Measurements from ENCODE around the gene ASTN2. TPM values are rescaled to one million over a fixed set of nuclear protein-coding genes. Genes with fewer than 3 reads are reported as not detected.

ASTN2 gene
- polyA plus RNA-seq, 1 donor from 2014 or later = 6.8 TPM

DNA sequence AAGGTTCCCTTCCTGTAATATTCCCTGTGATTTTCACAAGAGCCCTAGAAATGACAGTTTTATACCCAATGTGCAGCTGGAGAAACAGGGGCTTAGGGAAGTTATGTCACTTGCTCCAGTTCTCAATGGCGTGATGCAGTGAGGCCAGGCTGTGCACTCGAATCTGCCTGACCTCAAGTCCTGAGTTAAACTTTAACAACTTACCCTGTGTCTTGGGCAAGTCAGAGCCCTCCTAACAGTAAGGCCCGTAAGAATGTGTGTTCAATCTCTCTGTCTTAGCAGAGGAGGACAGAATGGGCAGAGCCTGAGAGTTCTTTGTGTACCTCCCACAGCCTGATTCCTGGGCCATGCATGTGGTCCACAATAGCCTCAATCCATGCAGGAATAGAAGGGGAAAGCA is 546.7 kb downstream of the ASTN2 start:
- H4K20me1 ChIP-seq (ENCODE audit: insufficient read depth) = no peaks in the 10 kb centered on the region
- no peaks in the 10 kb centered on the region for H3K9me3 ChIP-seq (ENCODE audit: low read length)
- H3K27ac ChIP-seq (ENCODE audit: low read length) = no peak overlapping the region
- no peak for TF ChIP-seq RAD21 (conservative IDR thresholded peaks at IDR 0.05)
- no peak overlapping the region for H3K4me3 ChIP-seq (ENCODE audit: low read length)
- no peaks in the 10 kb centered on the region for H3K9me2 ChIP-seq (ENCODE audit: insufficient read depth, low read length)
- H3K4me2 ChIP-seq (ENCODE audit: low read length) = no peak overlapping the region
- H3K27me3 ChIP-seq (ENCODE audit: insufficient read depth, low read depth, low read length) = no peaks in the 10 kb centered on the region
- H3K79me2 ChIP-seq (replicated peaks; ENCODE audit: insufficient read depth, low read length) = no peaks in the 10 kb centered on the region
- H2AFZ ChIP-seq (ENCODE audit: low read depth, low read length) = no peak overlapping the region
- H3K36me3 ChIP-seq (ENCODE audit: insufficient read depth, low read length) = no peaks in the 10 kb centered on the region
- H3F3A ChIP-seq (ENCODE audit: insufficient read depth, low read length, poor library complexity, severe bottlenecking) = no peaks in the 10 kb centered on the region
- no peak overlapping the region for H3K9ac ChIP-seq (ENCODE audit: low read length)

DNA sequence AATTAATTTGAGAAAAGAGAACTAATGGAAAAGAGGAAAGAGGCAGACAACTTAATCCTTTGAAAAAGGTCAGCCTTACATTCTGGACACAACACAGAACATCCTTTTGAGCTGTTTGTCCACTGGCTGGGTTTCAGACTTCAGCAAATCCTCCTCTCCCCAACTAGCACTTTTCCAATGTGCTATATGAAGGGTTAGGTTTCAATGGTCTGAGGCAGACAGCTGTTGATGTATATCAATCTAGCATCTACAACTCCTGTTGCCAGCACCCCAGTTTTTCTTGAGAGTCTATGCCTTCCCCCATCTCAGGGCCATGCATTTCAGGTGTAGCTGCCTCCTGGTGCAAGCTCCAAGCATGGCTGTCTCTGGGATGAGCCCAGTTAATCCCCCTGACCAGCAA is 553.5 kb downstream of the ASTN2 start:
- Histone ChIP-seq H3F3A (ENCODE audit: insufficient read depth, low read length, poor library complexity, severe bottlenecking) (no peaks in the 10 kb centered on the region), H3K79me2 (replicated peaks; ENCODE audit: insufficient read depth, low read length) (no peaks in the 10 kb centered on the region), H3K27me3 (ENCODE audit: insufficient read depth, low read depth, low read length) (no peaks in the 10 kb centered on the region), H3K9me2 (ENCODE audit: insufficient read depth, low read length) (no peaks in the 10 kb centered on the region), H2AFZ (ENCODE audit: low read depth, low read length) (no peak overlapping the region), H3K4me2 (ENCODE audit: low read length) (no peak overlapping the region), H3K36me3 (ENCODE audit: insufficient read depth, low read length) (no peaks in the 10 kb centered on the region), H3K4me3 (ENCODE audit: low read length) (no peak overlapping the region), H3K27ac (ENCODE audit: low read length) (no peak overlapping the region), H3K9ac (ENCODE audit: low read length) (no peak overlapping the region), H4K20me1 (ENCODE audit: insufficient read depth) (no peaks in the 10 kb centered on the region), H3K9me3 (ENCODE audit: low read length) (no peaks in the 10 kb centered on the region)
- TF ChIP-seq POLR2AphosphoS5 (IDR thresholded peaks at IDR 0.05) (no peak), MXI1 (conservative IDR thresholded peaks at IDR 0.05; ENCODE audit: poor library complexity, severe bottlenecking) (no peak), EP300 (conservative IDR thresholded peaks at IDR 0.05; ENCODE audit: poor library complexity, severe bottlenecking) (no peak), SMC3 (conservative IDR thresholded peaks at IDR 0.05; ENCODE audit: poor library complexity) (no peak), TAF1 (IDR thresholded peaks at IDR 0.05; ENCODE audit: low read depth) (no peak)
- TF ChIP-seq, protein P1, sequence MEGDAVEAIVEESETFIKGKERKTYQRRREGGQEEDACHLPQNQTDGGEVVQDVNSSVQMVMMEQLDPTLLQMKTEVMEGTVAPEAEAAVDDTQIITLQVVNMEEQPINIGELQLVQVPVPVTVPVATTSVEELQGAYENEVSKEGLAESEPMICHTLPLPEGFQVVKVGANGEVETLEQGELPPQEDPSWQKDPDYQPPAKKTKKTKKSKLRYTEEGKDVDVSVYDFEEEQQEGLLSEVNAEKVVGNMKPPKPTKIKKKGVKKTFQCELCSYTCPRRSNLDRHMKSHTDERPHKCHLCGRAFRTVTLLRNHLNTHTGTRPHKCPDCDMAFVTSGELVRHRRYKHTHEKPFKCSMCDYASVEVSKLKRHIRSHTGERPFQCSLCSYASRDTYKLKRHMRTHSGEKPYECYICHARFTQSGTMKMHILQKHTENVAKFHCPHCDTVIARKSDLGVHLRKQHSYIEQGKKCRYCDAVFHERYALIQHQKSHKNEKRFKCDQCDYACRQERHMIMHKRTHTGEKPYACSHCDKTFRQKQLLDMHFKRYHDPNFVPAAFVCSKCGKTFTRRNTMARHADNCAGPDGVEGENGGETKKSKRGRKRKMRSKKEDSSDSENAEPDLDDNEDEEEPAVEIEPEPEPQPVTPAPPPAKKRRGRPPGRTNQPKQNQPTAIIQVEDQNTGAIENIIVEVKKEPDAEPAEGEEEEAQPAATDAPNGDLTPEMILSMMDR (IDR thresholded peaks at IDR 0.05; ENCODE audit: poor library complexity, severe bottlenecking) = no peak
- TF ChIP-seq, protein P2, sequence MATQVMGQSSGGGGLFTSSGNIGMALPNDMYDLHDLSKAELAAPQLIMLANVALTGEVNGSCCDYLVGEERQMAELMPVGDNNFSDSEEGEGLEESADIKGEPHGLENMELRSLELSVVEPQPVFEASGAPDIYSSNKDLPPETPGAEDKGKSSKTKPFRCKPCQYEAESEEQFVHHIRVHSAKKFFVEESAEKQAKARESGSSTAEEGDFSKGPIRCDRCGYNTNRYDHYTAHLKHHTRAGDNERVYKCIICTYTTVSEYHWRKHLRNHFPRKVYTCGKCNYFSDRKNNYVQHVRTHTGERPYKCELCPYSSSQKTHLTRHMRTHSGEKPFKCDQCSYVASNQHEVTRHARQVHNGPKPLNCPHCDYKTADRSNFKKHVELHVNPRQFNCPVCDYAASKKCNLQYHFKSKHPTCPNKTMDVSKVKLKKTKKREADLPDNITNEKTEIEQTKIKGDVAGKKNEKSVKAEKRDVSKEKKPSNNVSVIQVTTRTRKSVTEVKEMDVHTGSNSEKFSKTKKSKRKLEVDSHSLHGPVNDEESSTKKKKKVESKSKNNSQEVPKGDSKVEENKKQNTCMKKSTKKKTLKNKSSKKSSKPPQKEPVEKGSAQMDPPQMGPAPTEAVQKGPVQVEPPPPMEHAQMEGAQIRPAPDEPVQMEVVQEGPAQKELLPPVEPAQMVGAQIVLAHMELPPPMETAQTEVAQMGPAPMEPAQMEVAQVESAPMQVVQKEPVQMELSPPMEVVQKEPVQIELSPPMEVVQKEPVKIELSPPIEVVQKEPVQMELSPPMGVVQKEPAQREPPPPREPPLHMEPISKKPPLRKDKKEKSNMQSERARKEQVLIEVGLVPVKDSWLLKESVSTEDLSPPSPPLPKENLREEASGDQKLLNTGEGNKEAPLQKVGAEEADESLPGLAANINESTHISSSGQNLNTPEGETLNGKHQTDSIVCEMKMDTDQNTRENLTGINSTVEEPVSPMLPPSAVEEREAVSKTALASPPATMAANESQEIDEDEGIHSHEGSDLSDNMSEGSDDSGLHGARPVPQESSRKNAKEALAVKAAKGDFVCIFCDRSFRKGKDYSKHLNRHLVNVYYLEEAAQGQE (IDR thresholded peaks at IDR 0.05; ENCODE audit: borderline replicate concordance) = no peak

DNA sequence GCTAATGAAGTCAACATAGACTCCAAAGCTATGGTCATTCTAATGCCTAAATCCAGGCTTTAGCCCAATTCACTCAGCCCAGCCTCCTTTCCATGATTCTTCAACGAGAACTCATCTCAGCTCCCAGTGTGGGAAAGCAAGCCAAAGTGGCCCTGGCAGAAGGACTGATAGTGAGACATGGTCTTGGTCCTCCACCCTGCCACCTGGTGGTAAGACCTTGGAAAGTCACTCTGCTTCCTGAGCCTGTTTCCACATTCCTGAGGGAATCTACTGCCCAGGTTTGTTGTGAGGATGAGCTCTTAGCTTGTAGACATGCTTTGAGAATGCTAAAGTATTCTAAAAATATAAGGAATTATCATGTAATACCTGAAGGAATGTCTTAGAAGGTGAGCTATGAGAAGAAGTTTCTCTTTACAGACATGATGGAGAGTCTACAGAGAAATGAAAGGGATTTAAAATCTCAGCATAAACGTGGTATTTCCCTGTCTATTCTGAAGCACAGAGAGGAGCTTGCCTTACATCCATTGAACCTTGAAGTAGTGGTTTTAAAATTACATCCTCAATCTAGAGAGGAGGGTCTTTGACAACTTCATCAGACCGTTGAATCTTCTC is 554.2 kb downstream of the ASTN2 start:
- no peaks in the 10 kb centered on the region for H3K9me3 ChIP-seq (ENCODE audit: low read length)
- TF ChIP-seq MXI1 (conservative IDR thresholded peaks at IDR 0.05; ENCODE audit: poor library complexity, severe bottlenecking) (no peak), TAF1 (IDR thresholded peaks at IDR 0.05; ENCODE audit: low read depth) (no peak), POLR2AphosphoS5 (IDR thresholded peaks at IDR 0.05) (no peak), SMC3 (conservative IDR thresholded peaks at IDR 0.05; ENCODE audit: poor library complexity) (peak; percentile 60), RAD21 (conservative IDR thresholded peaks at IDR 0.05) (peak; percentile 44), EP300 (conservative IDR thresholded peaks at IDR 0.05; ENCODE audit: poor library complexity, severe bottlenecking) (no peak), EZH2 (IDR thresholded peaks at IDR 0.05; ENCODE audit: borderline replicate concordance, insufficient read depth, low read length, poor library complexity, severe bottlenecking) (no peak)
- TF ChIP-seq, protein P1 (IDR thresholded peaks at IDR 0.05; ENCODE audit: poor library complexity, severe bottlenecking) = peak; percentile 55
- TF ChIP-seq, protein P2 (IDR thresholded peaks at IDR 0.05; ENCODE audit: borderline replicate concordance) = no peak

More for the DNA sequence above, 554.2 kb downstream of the ASTN2 start:
- H3K4me2 ChIP-seq (ENCODE audit: low read length) = no peak overlapping the region
- no peak overlapping the region for H2AFZ ChIP-seq (ENCODE audit: low read depth, low read length)
- H3K27ac ChIP-seq (ENCODE audit: low read length) = no peak overlapping the region
- no peak overlapping the region for H3K4me3 ChIP-seq (ENCODE audit: low read length)
- H4K20me1 ChIP-seq (ENCODE audit: insufficient read depth) = no peaks in the 10 kb centered on the region
- H3K79me2 ChIP-seq (replicated peaks; ENCODE audit: insufficient read depth, low read length) = no peaks in the 10 kb centered on the region
- no peak overlapping the region for H3K9ac ChIP-seq (ENCODE audit: low read length)
- no peaks in the 10 kb centered on the region for H3K27me3 ChIP-seq (ENCODE audit: insufficient read depth, low read depth, low read length)
- H3K36me3 ChIP-seq (ENCODE audit: insufficient read depth, low read length) = no peaks in the 10 kb centered on the region
- no peaks in the 10 kb centered on the region for H3K9me2 ChIP-seq (ENCODE audit: insufficient read depth, low read length)
- no peaks in the 10 kb centered on the region for H3F3A ChIP-seq (ENCODE audit: insufficient read depth, low read length, poor library complexity, severe bottlenecking)
